ENCODE measurements around the gene SYCN.

Gene SYCN

GRCh38 chr19:39158646-39159260 is 45.3 kb downstream of the SYCN start:
- TF ChIP-seq CTCF (IDR thresholded peaks at IDR 0.05; ENCODE audit: low read length, missing control alignments) = no peak
- no peak for DNase-seq (ENCODE audit: low read depth)
- H3K4me3 ChIP-seq (replicated peaks; ENCODE audit: low read depth, low read length) = no peak overlapping the region

- H3K4me3 ChIP-seq (replicated peaks; ENCODE audit: low read depth, low read length) = no peak overlapping the region
These were observed 46.1 kb downstream of the SYCN start for GRCh38 chr19:39157997-39158389.

GRCh38 chr19:39157275-39157996 is 46.6 kb downstream of the SYCN start:
- TF ChIP-seq CTCF (IDR thresholded peaks at IDR 0.05; ENCODE audit: low read length, missing control alignments) = no peak
- DNase-seq (ENCODE audit: low read depth) = no peak
- no peak overlapping the region for H3K4me3 ChIP-seq (replicated peaks; ENCODE audit: low read depth, low read length)

More at GRCh38 chr19:39157997-39158389, 46.1 kb downstream of the SYCN start:
- TF ChIP-seq CTCF (IDR thresholded peaks at IDR 0.05; ENCODE audit: low read length, missing control alignments) = no peak
- no peak for DNase-seq (ENCODE audit: low read depth)

GRCh38 chr19:39156326-39157230 is 47.5 kb downstream of the SYCN start:
- no peak for DNase-seq (ENCODE audit: low read depth)
- H3K4me3 ChIP-seq (replicated peaks; ENCODE audit: low read depth, low read length) = no peak overlapping the region
- no peak for TF ChIP-seq CTCF (IDR thresholded peaks at IDR 0.05; ENCODE audit: low read length, missing control alignments)

- no peak overlapping the region for H3K4me3 ChIP-seq (replicated peaks; ENCODE audit: low read depth, low read length)
- DNase-seq (ENCODE audit: low read depth) = no peak
- TF ChIP-seq CTCF (IDR thresholded peaks at IDR 0.05; ENCODE audit: low read length, missing control alignments) = no peak
These were observed 48.3 kb downstream of the SYCN start for GRCh38 chr19:39155741-39156140.

- no peak for TF ChIP-seq CTCF (IDR thresholded peaks at IDR 0.05; ENCODE audit: low read length, missing control alignments)
- no peak for DNase-seq (ENCODE audit: low read depth)
These were observed 48.9 kb downstream of the SYCN start for GRCh38 chr19:39155114-39155700.

More at GRCh38 chr19:39155114-39155700, 48.9 kb downstream of the SYCN start:
- no peak overlapping the region for H3K4me3 ChIP-seq (replicated peaks; ENCODE audit: low read depth, low read length)
